MM.1S (cell line): ENCODE results near the gene DPPA5.

Experiments
- EZH2 ChIP-seq: fragments of 300-600 bp; sonication (generic); optimal IDR thresholded peaks from 2 replicates; pipeline ENCODE3; 2017; ENCODE audit warnings: low read depth, mild to moderate bottlenecking, antibody characterized with exemption, low read length, mixed read lengths
- EZH2phosphoT487 ChIP-seq: fragments of 300-600 bp; sonication (generic); IDR thresholded peaks from 2 replicates; pipeline ENCODE4 v1.6.1; 2018; ENCODE audit warnings: antibody characterized with exemption, low read length
- TF ChIP-seq, protein P1 (sequence below): fragments of 300-600 bp; sonication (generic); IDR thresholded peaks from 2 replicates; pipeline ENCODE4 v1.5.1; 2016; ENCODE audit warnings: antibody characterized with exemption, low read length, mixed read lengths

DNA sequence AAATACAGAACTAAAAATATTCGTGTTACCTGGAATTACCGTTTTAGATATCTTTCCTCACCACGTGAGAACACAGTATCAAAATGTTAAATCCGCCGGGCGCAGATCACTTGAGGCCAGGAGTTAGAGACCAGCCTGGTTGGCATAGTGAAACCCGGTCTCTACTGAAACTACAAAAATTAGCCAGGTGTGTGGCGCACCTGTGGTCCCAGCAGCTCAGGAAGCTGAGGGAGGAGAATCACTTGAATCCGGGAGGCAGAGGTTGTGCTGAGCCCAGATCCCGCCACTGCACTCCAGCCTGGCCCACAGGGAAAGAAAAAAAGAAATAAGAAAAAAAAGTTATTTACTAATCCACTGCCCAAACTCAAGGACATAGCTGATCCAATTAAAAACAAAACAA lies 35.8 kb upstream of the DPPA5 start:
- TF ChIP-seq, protein P1, sequence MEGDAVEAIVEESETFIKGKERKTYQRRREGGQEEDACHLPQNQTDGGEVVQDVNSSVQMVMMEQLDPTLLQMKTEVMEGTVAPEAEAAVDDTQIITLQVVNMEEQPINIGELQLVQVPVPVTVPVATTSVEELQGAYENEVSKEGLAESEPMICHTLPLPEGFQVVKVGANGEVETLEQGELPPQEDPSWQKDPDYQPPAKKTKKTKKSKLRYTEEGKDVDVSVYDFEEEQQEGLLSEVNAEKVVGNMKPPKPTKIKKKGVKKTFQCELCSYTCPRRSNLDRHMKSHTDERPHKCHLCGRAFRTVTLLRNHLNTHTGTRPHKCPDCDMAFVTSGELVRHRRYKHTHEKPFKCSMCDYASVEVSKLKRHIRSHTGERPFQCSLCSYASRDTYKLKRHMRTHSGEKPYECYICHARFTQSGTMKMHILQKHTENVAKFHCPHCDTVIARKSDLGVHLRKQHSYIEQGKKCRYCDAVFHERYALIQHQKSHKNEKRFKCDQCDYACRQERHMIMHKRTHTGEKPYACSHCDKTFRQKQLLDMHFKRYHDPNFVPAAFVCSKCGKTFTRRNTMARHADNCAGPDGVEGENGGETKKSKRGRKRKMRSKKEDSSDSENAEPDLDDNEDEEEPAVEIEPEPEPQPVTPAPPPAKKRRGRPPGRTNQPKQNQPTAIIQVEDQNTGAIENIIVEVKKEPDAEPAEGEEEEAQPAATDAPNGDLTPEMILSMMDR: no peak
- TF ChIP-seq EZH2: no peak
- TF ChIP-seq EZH2phosphoT487: no peak
